ENCODE results near the gene FAM53A. TPM values are rescaled to one million over a fixed set of nuclear protein-coding genes. Genes with fewer than 3 reads are reported as not detected.
A peak's percentile ranks its signal among the peaks of the same experiment; 100 is the strongest.
"Not testable (repeated sequence)": the region's sequence is repeated elsewhere in the genome, so short reads cannot be mapped to it uniquely, and the experiment has no call there.

The FAM53A gene
- total and polyA plus RNA-seq, 4 experiments from 2014 or later, result 0.89 to 2.8 (median 1.7) TPM

GRCh38 chr4:1610791-1611500 is 73.2 kb downstream of the FAM53A start:
- Histone ChIP-seq H3K36me3 (ENCODE audit: insufficient read depth, low read length) (no peaks in the 10 kb centered on the region), H3K4me1 (ENCODE audit: insufficient read depth, low read length) (peaks cover 28% of the 10 kb centered on the region), H3K27ac (ENCODE audit: low read depth, low read length) (no peak overlapping the region), H3K27me3 (ENCODE audit: insufficient read depth, low read length) (no peaks in the 10 kb centered on the region), H3K4me3 (ENCODE audit: low read length in 2 of 2) (no peak overlapping the region), H3K9me3 (ENCODE audit: control insufficient read depth in 1 of 2, low read length in 2 of 2) (no peaks in the 10 kb centered on the region)
- no peak overlapping the region for H3K27ac Mint-ChIP-seq
- H3K9me3 Mint-ChIP-seq, result peaks cover 2 to 13% (median 7%) of the 10 kb centered on the region in 8 donors
- CTCF ChIA-PET (ENCODE audit: partially characterized antibody), result no interaction called here
- H3K4me3 Mint-ChIP-seq, result no peak overlapping the region
- no peaks in the 10 kb centered on the region for H3K36me3 Mint-ChIP-seq
- POLR2A ChIA-PET (ENCODE audit: partially characterized antibody), result no interaction called here
- H3K4me1 Mint-ChIP-seq, result peaks cover 17 to 35% (median 28%) of the 10 kb centered on the region in 4 donors
- no peak for DNase-seq
- intact Hi-C loops (cut with micrococcal nuclease), result no loop called here
- peaks cover 0 to 2% of the 10 kb centered on the region in 2 donors for H3K27me3 Mint-ChIP-seq

GRCh38 chr4:1609901-1610790 is 74.0 kb downstream of the FAM53A start:
- no peak for DNase-seq
- Mint-ChIP-seq H3K27ac (peak overlapping the region in 2 of 7 donors; percentile 30 to 42), H3K4me1 (peaks cover 12 to 34% (median 26%) of the 10 kb centered on the region in 4 donors), H3K4me3 (peak overlapping the region in 1 of 8 donors; percentile 17), H3K36me3 (no peaks in the 10 kb centered on the region), H3K27me3 (peaks cover 0 to 2% of the 10 kb centered on the region in 2 donors), H3K9me3 (peaks cover 2 to 8% (median 6%) of the 10 kb centered on the region in 8 donors)
- CTCF ChIA-PET (ENCODE audit: partially characterized antibody), result no interaction called here
- Histone ChIP-seq H3K9me3 (ENCODE audit: control insufficient read depth in 1 of 2, low read length in 2 of 2) (no peaks in the 10 kb centered on the region), H3K27ac (ENCODE audit: low read depth, low read length) (no peak overlapping the region), H3K36me3 (ENCODE audit: insufficient read depth, low read length) (no peaks in the 10 kb centered on the region), H3K4me1 (ENCODE audit: insufficient read depth, low read length) (peaks cover 25% of the 10 kb centered on the region), H3K27me3 (ENCODE audit: insufficient read depth, low read length) (no peaks in the 10 kb centered on the region), H3K4me3 (ENCODE audit: low read length in 2 of 2) (no peak overlapping the region)
- intact Hi-C loops (cut with micrococcal nuclease), result loop anchor here (10.0 kb wide), 1 partner anchor 475 kb away; no protein-coding TSS in a partner anchor
- POLR2A ChIA-PET (ENCODE audit: partially characterized antibody), result no interaction called here

- Mint-ChIP-seq H3K4me1 (peaks cover 8 to 34% (median 25%) of the 10 kb centered on the region in 4 donors), H3K4me3 (peak overlapping the region in 1 of 8 donors; percentile 20), H3K9me3 (peaks cover 0 to 3% (median 0%) of the 10 kb centered on the region in 8 donors), H3K27ac (peak overlapping the region in 2 of 7 donors; percentile 13 to 68), H3K36me3 (no peaks in the 10 kb centered on the region), H3K27me3 (no peaks in the 10 kb centered on the region)
- H3K36me3 ChIP-seq (ENCODE audit: insufficient read depth, low read length), result no peaks in the 10 kb centered on the region
- peaks cover 31% of the 10 kb centered on the region for H3K4me1 ChIP-seq (ENCODE audit: insufficient read depth, low read length)
- no peak overlapping the region for H3K27ac ChIP-seq (ENCODE audit: low read depth, low read length)
- intact Hi-C loops (cut with micrococcal nuclease), result loop anchor here (10.0 kb wide), 1 partner anchor 474 kb away; no protein-coding TSS in a partner anchor
- no peak for DNase-seq
- no peaks in the 10 kb centered on the region for H3K27me3 ChIP-seq (ENCODE audit: insufficient read depth, low read length)
- ChIA-PET POLR2A (ENCODE audit: partially characterized antibody) (no interaction called here), CTCF (ENCODE audit: partially characterized antibody) (no interaction called here)
- no peaks in the 10 kb centered on the region for H3K9me3 ChIP-seq (ENCODE audit: control insufficient read depth in 1 of 2, low read length in 2 of 2)
- H3K4me3 ChIP-seq (ENCODE audit: low read length in 2 of 2), result no peak overlapping the region
Observed at GRCh38 chr4:1608821-1609500, 75.2 kb downstream of the FAM53A start.

- intact Hi-C loops (cut with micrococcal nuclease), result loop anchor here (10.0 kb wide), 1 partner anchor 474 kb away; no protein-coding TSS in a partner anchor
- no peak overlapping the region for H3K4me3 Mint-ChIP-seq
- ChIA-PET POLR2A (ENCODE audit: partially characterized antibody) (no interaction called here), CTCF (ENCODE audit: partially characterized antibody) (no interaction called here)
- H3K36me3 ChIP-seq (ENCODE audit: insufficient read depth, low read length), result no peaks in the 10 kb centered on the region
- H3K27me3 ChIP-seq (ENCODE audit: insufficient read depth, low read length), result no peaks in the 10 kb centered on the region
- peak overlapping the region in 3 of 7 donors; percentile 62 to 68 (median 66) for H3K27ac Mint-ChIP-seq
- peaks cover 36% of the 10 kb centered on the region for H3K4me1 ChIP-seq (ENCODE audit: insufficient read depth, low read length)
- H3K27me3 Mint-ChIP-seq, result no peaks in the 10 kb centered on the region
- no peak overlapping the region for H3K27ac ChIP-seq (ENCODE audit: low read depth, low read length)
- DNase-seq, result no peak
- peaks cover 8 to 30% (median 20%) of the 10 kb centered on the region in 4 donors for H3K4me1 Mint-ChIP-seq
- no peaks in the 10 kb centered on the region for H3K36me3 Mint-ChIP-seq
- no peak overlapping the region for H3K4me3 ChIP-seq (ENCODE audit: low read length in 2 of 2)
- H3K9me3 ChIP-seq (ENCODE audit: control insufficient read depth in 1 of 2, low read length in 2 of 2), result no peaks in the 10 kb centered on the region
- H3K9me3 Mint-ChIP-seq, result no peaks in the 10 kb centered on the region
Observed at GRCh38 chr4:1608196-1608820, 75.8 kb downstream of the FAM53A start.

GRCh38 chr4:1607436-1608195 is 76.5 kb downstream of the FAM53A start:
- H3K27ac ChIP-seq (ENCODE audit: low read depth, low read length); H3K27me3 Mint-ChIP-seq; H3K4me3 ChIP-seq (ENCODE audit: low read length in 2 of 2); H3K4me3 Mint-ChIP-seq; H3K9me3 Mint-ChIP-seq; H3K9me3 ChIP-seq (ENCODE audit: control insufficient read depth in 1 of 2, low read length in 2 of 2); H3K36me3 ChIP-seq (ENCODE audit: insufficient read depth, low read length); DNase-seq; CTCF ChIA-PET (ENCODE audit: partially characterized antibody); H3K27me3 ChIP-seq (ENCODE audit: insufficient read depth, low read length); H3K36me3 Mint-ChIP-seq; POLR2A ChIA-PET (ENCODE audit: partially characterized antibody): not testable (repeated sequence)
- intact Hi-C loops (cut with micrococcal nuclease), result loop anchor here (10.0 kb wide), 1 partner anchor 473 kb away; no protein-coding TSS in a partner anchor
- H3K4me1 Mint-ChIP-seq, result peaks cover 7 to 30% (median 20%) of the 10 kb centered on the region in 4 donors
- peak overlapping the region in 2 of 7 donors; percentile 13 to 37 for H3K27ac Mint-ChIP-seq
- H3K4me1 ChIP-seq (ENCODE audit: insufficient read depth, low read length), result peaks cover 36% of the 10 kb centered on the region

- peak overlapping the region; percentile 23 to 31 for H3K4me3 ChIP-seq (ENCODE audit: low read length in 2 of 2)
- H3K27me3 Mint-ChIP-seq, result no peaks in the 10 kb centered on the region
- POLR2A ChIA-PET (ENCODE audit: partially characterized antibody), result interaction anchor here (0.8 to 2.5 kb wide), 20 partner anchors 9 to 823 kb away, joined by 3 to 32 read pairs (median 4); partner anchors contain the start of genes MAEA, SLBP and UVSSA
- peak overlapping the region; percentile 21 for H3K27ac ChIP-seq (ENCODE audit: low read depth, low read length)
- intact Hi-C loops (cut with micrococcal nuclease), result loop anchor here (1.0 to 10.0 kb wide), 5 partner anchors 12 to 470 kb away; partner anchors contain the start of gene UVSSA
- no peaks in the 10 kb centered on the region for H3K36me3 Mint-ChIP-seq
- no peaks in the 10 kb centered on the region for H3K9me3 Mint-ChIP-seq
- H3K4me3 Mint-ChIP-seq, result peak overlapping the region; percentile 63 to 81 (median 76)
- peak overlapping the region in 6 of 7 donors; percentile 73 to 96 (median 90) for H3K27ac Mint-ChIP-seq
- peaks cover 7 to 30% (median 22%) of the 10 kb centered on the region in 4 donors for H3K4me1 Mint-ChIP-seq
- peak; percentile 63 to 79 (median 74) for DNase-seq
- H3K9me3 ChIP-seq (ENCODE audit: control insufficient read depth in 1 of 2, low read length in 2 of 2), result no peaks in the 10 kb centered on the region
- no peaks in the 10 kb centered on the region for H3K27me3 ChIP-seq (ENCODE audit: insufficient read depth, low read length)
- no peaks in the 10 kb centered on the region for H3K36me3 ChIP-seq (ENCODE audit: insufficient read depth, low read length)
- CTCF ChIA-PET (ENCODE audit: partially characterized antibody), result interaction anchor here (0.6 to 2.2 kb wide), 14 partner anchors 15 to 258 kb away, joined by 3 to 18 read pairs (median 5); partner anchors contain the start of gene UVSSA
- peaks cover 36% of the 10 kb centered on the region for H3K4me1 ChIP-seq (ENCODE audit: insufficient read depth, low read length)
Observed at GRCh38 chr4:1604706-1605205, 79.4 kb downstream of the FAM53A start.
